ENCODE results near the gene CYP11A1. TPM values are rescaled to one million over a fixed set of nuclear protein-coding genes. Genes with fewer than 3 reads are reported as not detected.
"Not testable (repeated sequence)": the region's sequence is repeated elsewhere in the genome, so short reads cannot be mapped to it uniquely, and the experiment has no call there.

The CYP11A1 gene
- total RNA-seq, 1 donor from 2014 or later: 1.9 TPM

DNA sequence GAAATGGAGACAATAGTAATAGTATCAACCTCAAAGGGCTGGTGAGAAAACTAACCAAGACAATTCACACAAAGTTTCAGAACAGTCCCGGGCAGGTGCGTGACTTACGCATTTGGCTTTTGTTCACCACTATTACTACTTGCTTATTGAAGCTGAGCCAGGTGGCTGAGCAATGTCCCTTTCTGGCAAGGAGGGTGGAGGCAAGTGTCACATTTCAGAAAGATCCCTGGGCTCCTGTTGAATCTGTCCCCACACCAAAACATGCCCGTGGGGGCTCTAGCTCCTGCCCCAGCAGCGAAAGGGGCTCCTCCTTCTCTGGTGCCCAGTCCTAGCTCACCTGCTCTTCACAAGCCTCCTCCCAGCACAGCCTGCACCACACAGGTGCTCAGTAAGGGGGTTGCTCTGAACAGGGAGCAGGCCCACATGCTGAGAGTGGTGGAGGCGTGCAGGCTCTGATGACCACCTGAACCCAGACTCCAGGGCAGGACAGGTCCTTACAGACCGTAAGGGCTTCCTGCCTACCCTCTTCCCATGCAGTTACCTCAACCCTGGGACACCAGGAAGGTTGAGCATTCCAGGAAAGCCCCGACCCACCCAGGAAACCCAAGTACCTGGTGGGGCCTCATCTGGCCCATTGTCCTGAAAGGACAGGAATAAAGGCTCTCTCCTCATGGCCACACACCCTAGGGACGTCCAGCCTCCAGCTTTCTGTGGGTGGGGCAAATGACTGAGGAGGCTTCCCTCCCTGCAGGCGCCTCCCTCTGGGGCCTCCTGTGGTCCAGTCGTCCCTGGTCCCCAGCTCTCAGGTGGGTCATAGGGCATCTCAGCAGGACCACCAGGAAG lies 33.7 kb upstream of the CYP11A1 start:
- no peak for DNase-seq (ENCODE audit: low spot score)

DNA sequence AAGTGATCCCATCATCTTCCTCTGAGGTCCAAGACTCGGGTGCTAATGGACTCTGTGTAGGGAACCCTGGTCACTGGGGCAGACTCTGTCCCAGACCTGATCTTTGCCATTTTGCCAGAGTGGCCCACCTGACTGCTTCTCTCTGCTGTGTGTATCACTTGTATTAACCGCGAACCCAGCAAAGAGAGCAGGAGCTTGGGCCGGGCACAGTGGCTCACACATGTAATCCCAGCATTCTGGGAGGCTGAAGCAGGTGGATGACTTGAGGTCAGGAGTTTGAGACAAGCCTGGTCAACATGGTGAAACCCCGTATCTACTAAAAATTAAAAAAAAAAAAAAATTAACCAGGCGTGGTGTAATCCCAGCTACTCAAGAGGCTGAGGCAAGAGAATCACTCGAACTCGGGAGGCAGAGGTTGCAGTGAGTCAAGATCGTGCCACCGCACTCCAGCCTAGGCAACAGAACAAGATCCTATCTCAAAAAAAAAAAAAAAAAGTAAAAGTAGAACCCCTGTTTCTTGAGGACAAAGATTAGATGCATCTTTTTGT lies 32.9 kb upstream of the CYP11A1 start:
- DNase-seq (ENCODE audit: low spot score): no peak

DNA sequence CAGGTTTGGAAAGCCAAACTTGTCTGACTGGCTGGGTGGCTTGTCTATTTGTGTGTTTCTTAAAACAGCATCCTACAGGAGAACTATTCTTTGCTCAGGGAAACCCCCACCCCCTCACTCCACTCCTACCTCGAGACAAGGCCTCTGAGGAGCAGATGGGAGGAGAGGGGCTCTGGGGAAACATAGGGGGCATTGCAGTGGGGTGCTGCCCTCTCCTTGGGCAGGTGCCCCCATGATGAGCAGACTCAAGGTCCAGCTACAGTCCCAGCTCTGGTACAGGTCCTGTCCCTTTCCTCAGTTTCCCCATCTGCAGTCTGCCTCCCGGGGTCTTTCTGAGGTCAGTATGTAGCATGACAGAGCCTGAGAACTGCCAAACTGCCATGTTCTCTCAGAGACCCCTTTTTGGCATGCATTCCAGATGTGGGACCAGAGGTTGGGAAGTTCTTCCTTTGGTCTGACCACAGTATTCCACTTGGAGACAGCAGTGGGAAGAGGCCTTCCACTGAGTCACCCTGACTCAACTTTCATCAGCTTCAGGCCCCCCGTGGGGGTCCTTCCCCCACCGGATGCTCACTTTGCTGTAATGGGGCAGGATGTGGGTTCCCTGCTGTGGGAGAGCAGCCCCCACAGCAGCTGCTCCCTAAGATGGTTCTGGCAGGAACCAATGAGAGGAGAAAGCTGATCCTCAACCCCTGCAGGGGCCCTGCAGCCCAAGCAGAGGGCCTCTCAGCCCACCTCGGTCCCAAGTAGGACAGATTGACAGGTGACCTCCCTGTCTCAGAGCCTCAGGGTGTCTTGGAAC lies 32.3 kb upstream of the CYP11A1 start:
- DNase-seq (ENCODE audit: low spot score): no peak

DNA sequence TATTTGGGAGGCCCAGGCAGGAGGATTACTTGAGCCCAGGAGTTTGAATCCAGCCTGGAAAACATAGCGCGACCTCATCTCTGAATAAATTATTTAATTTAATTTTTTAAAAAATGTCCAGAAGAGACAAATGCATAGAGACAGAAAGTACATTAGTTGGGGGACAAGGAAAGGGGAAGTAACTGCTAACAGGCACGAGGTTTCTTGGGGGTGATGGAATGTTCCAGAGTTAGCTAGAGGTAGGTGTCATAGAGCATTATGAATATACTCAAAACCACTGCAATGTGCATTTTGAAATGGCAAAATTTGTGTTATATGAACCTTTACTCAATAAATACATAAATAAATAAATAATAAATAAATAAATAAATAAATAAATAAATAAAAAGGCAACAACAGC lies 31.7 kb upstream of the CYP11A1 start:
- DNase-seq (ENCODE audit: low spot score): no peak

DNA sequence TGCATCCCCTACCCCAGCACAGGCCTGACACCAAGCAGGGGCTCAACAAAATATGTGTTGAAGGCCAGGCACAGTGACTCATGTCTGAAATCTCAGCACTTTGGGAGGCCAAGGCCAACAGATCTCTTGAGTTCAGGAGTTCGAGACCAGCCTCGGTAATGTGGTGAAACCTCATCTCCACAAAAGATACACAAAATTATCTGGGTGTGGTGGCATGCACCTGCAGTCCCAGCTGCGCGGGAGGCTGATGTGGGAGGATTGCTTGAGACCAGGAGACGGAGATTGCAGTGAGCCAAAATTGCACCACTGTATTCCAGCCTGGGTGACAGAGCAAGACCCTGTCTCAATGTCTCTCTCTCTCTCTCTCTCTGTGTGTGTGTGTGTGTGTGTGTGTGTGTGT lies 30.7 kb upstream of the CYP11A1 start:
- DNase-seq (ENCODE audit: low spot score): no peak

DNA sequence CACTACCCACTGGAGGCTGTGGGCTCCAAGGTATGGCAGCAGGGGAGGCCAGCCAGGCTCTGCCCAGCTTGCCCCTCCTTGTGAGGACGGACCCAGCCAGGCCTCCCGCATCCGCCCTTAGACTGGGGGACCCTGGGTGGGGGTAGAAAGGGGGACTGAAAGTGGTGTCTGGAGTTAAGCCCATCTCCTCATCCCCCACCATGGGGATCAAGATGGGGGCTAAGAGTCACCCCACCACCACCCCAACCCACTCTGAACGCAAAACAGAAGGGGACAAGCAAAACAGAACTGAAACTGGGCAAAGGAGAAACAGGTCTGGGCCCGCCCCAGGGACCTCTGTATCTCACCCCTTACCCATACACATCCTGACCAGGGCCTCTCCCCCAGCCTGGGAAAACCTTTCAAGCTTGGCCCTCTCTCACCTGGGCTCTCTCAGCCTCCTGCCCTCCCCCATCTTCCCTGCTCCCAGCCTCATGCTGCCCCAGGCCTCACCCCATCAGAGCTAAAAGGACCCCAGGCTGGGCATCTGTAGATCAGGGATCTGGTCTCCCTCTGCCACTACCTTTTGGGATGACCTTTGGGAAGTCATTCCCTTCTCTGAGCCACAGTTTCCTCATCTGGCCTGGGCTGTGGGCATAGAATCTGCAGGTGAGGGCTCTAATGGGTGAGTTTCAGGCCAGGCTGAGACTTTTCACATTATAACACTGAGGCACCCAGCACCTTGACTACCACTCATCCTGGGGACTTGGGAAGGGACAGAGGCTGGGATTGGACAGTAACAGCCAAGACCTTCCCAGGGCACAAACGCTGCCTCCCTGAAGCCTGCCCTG lies 30.0 kb upstream of the CYP11A1 start:
- no peak for DNase-seq (ENCODE audit: low spot score)

- DNase-seq (ENCODE audit: low spot score): no peak
These were observed 29.2 kb upstream of the CYP11A1 start for GRCh38 chr15:74396445-74397238.

DNA sequence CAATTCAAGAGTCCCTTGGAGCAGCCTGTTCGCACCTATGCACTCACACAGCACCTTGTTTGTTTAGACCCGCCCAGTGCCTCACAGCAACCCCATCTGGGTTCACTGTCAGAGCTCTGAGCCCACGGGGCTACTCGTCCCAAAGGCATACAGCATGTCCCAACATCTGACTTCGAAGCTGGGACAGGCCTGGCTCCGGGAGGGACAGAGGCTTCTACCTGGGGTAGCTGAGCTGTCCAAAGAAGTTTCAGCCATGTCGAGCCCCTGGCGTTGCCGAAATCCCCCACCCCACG lies 28.6 kb upstream of the CYP11A1 start:
- no peak for DNase-seq (ENCODE audit: low spot score)

GRCh38 chr15:74395319-74396145 lies 28.1 kb upstream of the CYP11A1 start:
- DNase-seq (ENCODE audit: low spot score): no peak

DNA sequence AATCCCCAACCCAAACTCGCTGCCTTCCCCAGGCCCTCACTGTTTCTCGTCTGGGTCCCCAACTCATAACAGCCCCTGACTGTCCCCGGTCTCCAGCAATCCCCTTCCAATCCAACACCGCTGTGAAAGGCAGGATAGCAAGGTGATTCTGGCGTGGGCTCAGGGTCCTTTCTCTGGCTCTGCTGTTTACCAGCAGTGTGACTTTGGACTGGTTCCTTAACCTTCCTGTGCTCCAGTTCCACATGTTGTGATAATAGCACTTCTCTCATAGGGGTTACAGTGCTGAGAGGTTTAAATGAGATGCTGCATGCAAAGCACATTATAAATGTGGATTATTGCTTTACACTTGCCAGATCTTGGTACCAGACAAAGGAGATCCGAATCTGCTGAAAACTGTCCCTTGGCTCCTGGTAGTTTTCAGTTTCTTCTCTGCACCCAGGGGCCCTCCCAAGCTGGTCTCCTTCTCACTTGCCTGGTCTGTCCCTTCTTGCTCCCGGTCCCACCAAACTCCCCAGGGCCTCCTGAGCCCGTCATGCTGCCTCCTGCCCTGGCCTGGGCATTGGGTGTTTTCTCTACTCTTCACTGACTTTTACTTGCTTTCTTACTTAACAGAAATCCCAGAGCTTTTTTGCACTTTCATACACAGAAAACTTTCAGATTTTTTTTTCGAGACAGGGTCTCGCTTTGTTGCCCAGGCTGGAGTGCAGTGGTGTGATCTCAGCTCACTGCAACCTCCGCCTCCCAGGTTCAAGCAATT lies 26.8 kb upstream of the CYP11A1 start:
- DNase-seq (ENCODE audit: low spot score): no peak

GRCh38 chr15:74393423-74393822 lies 26.0 kb upstream of the CYP11A1 start:
- no peak for DNase-seq (ENCODE audit: low spot score)

DNA sequence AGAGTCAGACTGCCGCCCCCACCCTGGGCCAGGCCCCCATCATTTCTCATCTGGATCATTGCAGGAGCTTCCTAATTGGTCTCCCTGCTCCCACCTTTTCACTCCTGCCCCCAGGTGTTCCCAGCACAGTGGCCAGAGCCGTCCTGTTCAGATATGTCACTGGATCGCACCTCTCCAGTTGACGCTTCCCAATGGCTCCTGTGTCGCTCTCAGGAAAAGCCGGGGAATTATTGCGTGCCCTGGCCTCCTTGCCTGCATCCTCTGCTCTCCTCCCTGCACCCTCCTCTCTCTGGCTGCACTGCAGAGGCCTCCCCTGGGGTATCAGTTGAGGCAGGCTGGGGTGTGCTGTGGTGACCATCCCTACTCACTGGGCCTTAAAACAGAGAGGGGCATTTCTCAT lies 25.5 kb upstream of the CYP11A1 start:
- DNase-seq (ENCODE audit: low spot score): no peak

DNA sequence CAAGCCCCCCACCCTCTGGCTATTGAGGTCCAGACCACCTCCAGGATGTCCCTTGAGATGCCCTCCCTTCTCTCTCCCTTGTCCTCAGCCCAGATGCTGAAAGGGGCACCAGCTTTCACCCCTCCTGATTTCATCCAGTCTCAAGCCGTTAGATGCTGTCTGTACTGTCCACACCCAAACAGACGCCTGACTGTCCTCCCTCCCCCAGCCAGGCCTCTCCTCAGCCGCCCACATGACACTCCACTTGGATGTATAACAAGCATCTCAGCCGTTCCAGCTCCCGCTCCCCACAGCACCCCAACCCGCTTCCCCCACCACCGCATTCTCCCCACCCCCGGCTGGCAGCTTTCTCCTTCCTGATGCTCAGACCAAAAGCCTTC lies 25.0 kb upstream of the CYP11A1 start:
- DNase-seq (ENCODE audit: low spot score): no peak

DNA sequence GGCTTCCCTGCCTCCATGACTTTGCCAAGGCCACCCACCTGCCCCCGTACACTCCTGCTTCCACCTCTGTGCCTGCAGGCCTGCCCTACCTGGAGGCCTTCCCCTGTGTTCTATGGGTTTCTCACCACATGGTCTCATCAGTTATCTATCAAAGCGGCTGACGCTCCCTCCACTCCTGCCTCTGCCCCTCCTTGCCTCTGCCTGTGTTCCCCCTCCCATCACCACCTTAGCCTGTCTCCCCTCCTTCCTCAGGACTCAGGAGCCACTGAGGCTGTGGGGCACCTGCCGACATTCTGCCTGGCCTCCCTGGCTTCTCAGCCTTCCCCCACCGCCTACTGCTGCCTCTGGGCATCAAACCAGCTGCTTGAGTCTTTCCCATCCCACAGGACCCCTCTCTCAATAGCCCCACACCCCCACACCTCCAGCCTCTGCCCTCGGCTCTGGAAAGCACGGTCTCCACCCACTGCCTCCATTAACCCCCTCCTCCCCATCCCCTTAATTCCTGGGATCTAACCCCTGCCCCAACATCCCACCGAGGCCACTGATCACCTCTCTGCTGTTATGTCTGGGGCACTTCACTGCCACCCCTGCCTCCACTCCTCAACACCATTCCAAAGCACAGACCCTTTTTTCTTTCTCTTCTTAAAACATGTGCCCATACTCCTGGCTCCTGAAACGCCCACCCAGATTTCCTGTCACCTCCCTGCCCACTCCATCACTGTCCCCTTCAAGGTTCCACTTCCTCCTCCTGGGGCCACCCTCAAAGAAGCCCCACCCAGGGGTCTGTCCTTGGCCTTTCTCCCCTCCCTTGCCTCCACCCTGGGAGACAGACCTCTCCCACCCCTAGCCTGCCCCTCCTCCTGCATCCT lies 24.4 kb upstream of the CYP11A1 start:
- no peak for DNase-seq (ENCODE audit: low spot score)

DNA sequence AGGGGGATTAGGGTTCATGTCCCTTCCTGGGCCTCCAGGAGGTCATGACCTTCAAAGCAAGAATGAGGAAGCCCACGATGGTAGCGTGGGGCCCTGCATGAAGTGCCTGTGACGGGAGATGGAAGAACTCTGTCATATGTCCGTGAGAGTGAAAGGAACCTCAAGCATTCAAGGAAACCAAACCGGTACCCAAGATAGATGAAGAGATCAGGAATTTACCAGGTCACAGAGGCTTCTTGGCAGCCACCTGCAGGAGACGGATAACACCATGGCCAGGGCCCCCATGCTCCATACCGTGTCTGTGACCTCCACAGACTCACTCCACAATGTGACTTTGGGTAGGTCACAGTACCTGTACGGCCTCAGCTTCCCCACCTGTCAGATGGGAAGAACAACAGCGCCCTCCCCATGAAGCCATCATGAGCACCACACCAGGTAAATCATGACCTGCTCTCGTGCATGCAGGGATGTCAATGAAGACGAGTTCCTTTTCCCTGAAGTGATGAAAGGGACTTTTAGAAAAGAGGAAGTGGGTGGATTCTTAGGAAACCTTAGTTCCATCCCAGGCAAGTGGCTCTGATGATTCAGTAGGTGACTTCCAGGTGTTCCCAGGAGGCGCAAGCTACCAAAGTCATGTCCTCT lies 23.3 kb upstream of the CYP11A1 start:
- DNase-seq (ENCODE audit: low spot score): no peak

DNA sequence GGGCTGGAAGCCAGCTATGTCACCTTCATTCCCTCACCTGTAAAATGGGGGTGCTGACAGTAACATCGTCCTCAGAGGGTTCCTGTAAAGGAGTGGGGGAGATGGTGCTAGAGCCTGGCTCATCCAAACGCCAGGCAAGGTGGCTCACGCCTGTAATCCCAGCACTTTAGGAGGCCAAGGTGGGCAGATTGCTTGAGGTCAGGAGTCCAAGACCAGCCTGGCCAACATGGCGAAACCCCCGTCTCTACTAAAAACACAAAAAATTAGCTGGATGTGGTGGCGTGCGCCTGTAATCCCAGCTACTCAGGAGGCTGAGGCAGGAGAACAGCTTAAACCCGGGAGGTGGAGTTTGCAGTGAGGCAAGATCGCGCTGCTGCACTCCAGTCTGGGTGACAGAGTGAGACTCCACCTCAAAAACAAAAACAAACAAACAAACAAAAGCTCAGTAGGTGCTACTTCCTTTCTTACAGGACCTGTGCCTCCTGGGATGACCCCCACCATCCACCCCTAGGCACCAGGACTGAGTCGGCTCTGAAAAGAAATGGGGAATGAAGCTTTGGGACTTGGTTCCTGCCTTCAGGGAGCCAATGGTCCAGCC lies 22.7 kb upstream of the CYP11A1 start:
- not testable (repeated sequence) for DNase-seq (ENCODE audit: low spot score)
